Right forelimb (tissue), 1 donor: ENCODE measurements around the gene BAIAP2L2.
"Not testable (repeated sequence)": the region's sequence is repeated elsewhere in the genome, so short reads cannot be mapped to it uniquely, and the experiment has no call there.

ENCODE experiments used
- DNase-seq: peaks from one replicate; pipeline ENCODE4 v3.0.0-alpha.2; 2018

Gene BAIAP2L2, protein sequence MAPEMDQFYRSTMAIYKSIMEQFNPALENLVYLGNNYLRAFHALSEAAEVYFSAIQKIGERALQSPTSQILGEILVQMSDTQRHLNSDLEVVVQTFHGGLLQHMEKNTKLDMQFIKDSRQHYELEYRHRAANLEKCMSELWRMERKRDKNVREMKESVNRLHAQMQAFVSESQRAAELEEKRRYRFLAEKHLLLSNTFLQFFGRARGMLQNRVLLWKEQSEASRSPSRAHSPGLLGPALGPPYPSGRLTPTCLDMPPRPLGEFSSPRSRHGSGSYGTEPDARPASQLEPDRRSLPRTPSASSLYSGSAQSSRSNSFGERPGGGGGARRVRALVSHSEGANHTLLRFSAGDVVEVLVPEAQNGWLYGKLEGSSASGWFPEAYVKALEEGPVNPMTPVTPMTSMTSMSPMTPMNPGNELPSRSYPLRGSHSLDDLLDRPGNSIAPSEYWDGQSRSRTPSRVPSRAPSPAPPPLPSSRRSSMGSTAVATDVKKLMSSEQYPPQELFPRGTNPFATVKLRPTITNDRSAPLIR

DNA sequence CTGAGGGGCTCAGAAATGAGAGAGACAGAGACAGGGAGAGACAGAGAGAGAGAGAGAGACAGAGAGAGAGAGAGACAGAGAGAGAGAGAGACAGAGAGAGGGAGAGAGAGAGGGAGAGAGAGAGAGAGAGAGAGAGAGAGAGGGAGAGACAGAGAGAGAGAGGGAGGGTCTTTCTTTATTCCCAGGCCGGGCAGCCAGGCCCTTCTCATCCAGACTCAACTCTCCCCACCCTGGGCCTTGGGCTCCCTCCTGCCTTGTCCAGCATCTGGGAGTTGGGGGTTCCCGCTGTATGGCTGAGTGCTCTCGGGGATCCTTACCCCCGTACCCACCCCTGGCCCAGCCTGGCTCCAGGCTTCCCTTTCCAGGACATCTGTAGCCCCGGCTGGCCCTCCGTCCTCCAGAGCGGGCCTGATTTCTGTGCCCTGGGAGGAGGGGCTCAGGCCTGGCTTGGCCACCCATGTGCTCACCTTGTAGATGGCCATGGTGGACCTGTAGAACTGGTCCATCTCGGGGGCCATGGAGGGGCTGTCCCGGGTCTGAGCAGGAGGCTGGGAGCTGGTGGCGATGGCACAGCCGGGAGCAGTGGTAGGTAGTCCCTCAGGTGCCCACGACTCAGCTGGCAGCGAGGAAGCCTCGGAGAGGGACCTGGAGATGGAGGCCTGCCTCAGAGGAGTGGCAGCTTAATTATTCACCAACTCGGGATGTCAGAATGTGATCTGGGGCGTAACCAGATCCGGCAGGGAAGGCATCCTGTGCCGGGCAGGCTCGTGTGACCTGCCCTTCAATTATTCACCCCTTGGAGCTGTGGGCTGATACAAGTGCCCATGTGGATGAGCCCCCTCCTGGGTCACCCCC lies at the start of gene BAIAP2L2:
Gene BAIAP2L2 (minus strand): TSS at position 677 of the 855 bp plus-strand sequence. CDS start 159 bp downstream, at position 518.
- DNase-seq: peak; percentile 39

DNA sequence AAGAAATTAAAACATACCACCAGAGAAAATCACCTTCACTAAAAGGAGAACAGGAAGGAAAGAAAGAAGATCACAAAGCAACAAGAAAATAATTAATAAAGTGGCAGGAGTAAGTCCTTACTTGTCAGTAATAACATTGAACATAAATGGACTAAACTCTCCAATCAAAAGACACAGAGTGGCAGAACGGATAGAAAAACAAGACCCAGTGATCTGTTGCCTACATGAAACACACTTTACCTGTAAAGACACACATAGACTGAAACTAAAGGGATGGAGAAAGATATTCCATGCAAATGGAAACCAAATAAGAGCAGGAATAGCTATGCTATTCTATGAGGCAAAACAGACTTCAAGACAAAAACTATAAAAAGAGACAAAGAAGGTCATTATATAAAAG lies 45.2 kb upstream of the BAIAP2L2 start:
- no peak for DNase-seq

DNA sequence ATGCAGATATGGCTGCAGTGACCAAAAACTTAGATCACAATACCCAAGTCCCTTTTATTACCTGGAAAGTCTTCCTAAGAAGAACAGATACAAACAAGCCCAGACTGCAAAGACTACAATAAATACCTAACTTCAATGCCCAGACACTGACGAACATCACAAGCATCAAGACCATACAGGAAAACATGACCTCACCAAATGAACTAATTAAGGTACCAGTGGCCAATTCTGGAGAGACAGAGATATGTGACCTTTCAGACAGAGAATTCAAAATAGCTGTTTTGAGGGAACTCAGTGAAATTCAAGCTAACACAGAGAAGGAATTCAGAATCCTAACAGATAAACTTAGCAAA lies 44.1 kb upstream of the BAIAP2L2 start:
- not testable (repeated sequence) for DNase-seq

DNA sequence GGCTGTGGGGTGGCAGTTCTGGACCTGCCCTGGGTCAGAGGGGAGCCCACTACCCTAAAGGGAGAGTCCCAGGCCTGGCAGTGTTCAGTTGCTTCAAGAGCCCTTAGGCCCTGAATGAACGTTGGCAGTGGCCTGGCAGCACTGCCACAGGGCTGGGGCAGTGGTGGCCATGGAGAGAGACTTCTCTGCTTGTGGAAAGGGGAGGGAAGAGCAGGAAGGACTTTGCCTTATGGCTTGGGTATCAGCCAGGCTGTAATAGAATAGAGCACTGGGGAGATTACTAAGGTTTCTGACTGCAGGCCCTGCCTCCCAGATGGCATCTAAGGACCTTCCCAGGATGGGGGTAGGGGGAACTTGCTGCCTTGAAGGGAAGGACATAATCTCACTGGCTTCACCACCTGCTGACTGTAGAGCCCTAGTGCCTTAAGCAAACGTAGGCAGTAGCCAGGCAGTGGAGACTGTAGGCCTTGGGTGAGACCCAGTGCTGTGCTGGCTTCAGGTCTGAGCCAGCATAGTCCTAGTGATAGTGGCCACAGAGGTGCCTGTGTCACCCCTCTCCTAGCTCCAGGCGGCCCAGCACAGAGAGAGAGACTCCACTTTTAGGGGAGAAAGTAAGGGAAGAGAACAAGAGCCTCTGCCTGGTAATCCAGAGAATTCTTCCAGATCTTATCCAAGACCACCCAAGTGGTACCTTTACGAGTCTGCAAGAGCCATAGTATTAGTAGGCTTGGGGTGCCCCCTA lies 43.5 kb upstream of the BAIAP2L2 start:
- peak; percentile 46 for DNase-seq

DNA sequence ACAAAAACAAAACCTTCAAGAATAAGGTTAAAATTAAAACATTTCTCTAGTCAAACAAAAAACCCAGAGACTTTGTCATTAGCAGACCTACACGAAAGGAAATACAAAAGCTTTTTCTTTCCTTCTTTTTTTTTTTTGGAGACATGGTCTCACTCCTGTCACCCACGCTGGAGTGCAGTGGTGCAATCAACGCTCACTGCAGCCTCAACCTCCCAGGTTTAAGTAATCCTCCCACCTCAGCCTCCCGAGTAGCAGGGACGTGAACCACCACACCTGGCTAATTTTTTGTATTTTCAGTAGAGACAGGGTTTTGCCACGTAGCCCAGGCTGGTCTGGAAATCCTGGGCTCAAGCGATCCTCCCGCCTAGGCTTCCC lies 40.6 kb upstream of the BAIAP2L2 start:
- peak; percentile 7 for DNase-seq

DNA sequence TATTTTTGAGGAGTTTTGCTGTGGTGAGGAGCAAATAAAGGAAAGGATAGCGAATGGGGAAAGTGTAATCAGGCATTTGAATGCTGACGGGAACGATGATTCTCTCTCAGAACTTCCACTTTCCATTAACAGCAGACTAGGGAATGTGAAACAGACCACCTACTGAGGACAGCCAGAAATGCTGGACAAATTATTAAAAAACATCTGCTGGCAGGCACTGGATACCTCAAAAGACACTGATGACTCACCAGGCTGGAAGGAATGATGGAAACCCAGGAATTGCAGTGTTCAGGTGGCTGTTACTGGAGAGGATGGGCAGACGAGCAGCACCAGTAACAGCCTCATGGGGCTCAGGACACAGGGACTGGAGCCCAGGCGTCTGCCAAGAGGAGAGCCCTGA lies 37.8 kb upstream of the BAIAP2L2 start:
- no peak for DNase-seq

DNA sequence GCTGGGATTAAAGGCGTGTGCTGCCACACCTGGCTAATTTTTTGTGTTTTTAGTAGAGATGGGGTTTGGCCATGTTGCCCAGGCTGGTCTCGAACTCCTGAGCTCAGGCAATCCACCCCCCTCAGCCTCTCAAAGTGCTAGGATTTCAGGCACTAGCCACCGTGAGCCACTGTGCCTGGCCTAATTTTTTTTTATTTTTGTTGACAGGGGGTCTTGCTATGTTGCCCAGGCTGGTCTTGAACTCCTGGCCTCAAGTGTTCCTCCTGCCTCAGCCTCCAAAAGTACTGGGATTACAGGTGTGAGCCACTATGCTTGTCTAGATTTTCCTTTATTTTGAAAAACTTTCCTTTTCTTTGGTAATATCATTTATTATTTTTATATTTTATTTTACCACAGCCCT lies 35.7 kb upstream of the BAIAP2L2 start:
- DNase-seq: not testable (repeated sequence)

DNA sequence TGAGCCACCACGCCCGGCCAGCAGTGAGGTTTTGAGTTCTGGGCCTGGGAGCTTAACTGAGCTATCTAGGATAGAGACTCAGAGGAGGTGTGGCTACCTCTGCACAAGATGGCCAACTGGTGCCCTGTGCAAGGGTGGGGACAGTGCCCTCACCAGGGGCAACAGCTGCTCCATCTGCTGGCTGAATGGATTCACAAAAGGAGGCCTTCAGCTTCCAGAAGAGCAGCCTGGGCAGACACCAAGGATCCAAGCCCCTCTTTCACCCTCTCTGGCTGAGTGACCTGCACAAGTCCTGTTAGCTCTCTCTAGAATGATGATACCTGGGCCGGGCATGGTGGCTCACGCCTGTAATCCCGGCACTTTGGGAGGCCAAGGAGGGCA lies 33.5 kb upstream of the BAIAP2L2 start:
- peak; percentile 31 for DNase-seq

DNA sequence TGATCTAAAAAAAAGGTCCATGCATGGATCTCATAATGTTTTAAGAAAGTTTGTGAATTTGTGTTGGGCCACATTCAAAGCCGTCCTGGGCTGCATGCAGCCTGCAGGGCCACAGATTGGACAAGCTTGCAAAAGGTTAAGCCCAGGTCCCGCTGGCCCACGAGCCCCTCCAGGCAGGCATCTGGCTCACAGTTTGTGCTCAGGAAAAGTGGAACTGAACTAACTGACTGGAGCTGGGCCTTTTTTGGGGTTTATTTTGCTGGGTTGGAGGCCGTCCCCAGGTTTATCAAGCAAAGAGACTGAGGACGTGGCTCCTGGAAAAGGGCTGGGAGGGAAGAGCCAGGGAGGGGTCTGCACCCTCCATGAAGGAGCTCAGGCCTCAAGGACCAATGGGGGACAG lies 32.1 kb upstream of the BAIAP2L2 start:
- peak; percentile 7 for DNase-seq

DNA sequence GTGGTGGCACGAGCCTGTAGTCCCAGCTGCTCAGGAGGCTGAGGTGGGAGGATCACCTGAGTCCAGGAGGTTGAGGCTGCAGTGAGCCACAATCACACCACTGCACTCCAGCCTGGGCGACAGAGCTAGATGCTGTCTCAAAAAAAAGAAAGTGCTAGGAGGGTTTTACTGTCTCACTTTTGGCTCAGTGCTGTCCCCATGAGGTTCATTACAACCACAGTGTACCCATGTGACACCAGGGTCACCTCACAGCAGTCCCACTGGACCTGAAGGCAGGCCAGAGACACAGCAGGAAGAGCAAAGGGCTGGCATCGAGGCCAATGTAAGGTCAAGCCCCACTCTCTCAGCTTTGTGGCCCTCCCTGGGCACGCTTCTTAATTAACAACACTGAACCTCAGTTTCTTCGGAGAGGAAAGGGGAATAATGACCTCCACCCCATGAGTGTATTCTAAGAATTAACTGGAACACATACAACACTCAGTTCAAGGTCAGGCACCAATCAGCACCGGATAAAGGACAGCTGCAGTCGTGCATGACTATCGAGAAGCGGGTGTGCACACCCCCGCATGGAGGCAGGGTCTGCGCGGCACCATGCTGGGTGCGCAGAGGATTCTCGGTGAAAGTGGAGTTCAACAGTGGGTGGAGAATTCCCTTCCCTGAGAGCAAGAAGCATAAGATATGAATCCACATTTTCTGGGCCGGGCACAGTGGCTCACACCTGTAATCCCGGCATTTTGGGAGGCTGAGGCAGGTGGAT lies 30.9 kb upstream of the BAIAP2L2 start:
- peak; percentile 15 for DNase-seq

DNA sequence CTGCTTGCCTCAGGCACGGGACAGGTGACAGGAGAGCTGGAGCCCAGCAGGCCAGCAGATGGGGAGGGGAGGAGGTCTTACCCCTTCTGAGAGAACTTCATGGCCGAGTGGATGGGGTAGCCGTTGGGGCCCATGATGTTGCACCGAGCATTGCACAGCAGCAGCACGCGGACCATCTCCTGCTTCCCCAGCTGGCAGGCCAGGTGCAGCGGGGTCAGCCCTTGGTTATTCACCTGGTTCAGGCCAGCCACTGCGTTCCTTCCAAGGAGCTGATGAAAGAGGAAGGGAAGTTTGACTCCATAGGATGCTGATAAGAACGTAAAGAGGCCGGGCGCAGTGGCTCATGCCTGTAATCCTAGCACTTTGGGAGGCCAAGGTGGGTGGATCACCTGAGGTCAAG lies 29.4 kb upstream of the BAIAP2L2 start:
- DNase-seq: peak; percentile 29

DNA sequence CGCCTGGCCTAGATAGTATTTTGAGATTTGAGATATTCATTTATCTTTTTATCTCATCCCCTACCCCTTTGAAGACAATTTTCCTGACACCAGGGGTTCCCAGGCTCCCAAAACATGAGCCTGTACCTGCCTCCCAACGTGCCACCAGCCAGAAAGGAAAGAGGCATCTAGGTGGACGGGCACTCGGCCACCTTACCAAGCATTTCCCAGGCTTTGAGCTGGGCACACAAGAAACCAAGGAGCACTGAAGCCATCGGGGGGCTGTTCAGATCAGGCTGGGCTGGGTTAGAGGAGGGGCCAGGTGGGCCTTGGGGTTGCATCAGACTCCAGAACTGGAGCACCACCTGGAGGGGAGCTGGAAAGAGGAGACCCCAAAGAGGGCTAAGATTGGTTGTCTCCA lies 28.5 kb upstream of the BAIAP2L2 start:
- peak; percentile 18 for DNase-seq

DNA sequence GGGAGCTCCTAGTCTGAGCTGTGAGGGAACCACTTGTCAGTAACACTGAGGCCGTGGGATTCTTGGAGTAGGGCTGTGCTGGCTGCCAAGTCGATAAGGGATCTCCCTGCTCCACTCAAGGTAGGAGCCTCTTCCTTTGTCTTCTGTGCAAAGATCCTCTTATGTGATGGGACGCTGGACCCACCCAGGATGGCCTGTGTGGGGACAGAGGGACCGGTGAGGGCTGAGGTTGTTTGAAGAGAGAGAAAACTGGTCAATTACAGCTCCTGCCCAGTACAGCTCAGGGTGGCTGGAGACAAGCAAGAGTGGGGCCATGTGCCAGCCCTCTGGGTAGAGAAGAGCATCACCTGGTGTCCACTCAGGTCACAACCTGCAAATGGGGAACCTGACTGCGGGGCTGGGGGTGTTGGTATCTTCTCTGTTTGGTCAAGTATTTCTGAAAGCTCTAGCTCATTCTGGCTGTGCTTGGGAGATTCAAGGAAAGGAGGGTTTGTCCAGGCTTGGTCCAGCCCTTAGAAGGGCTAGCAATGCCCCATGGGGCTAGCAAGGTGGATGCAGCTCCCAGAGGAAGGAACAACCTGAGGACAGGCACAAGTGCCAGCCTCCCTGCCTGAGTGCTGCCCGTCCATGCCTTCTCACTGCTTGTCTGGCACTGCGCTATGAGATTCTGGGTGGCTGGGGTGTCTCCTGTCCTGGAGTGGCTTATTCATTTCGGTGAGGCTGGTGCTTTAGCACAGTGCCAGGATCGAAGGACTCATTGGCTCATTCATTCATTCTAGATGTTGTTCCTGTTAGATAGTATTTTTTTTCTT lies 27.6 kb upstream of the BAIAP2L2 start:
- peak; percentile 12 for DNase-seq

DNA sequence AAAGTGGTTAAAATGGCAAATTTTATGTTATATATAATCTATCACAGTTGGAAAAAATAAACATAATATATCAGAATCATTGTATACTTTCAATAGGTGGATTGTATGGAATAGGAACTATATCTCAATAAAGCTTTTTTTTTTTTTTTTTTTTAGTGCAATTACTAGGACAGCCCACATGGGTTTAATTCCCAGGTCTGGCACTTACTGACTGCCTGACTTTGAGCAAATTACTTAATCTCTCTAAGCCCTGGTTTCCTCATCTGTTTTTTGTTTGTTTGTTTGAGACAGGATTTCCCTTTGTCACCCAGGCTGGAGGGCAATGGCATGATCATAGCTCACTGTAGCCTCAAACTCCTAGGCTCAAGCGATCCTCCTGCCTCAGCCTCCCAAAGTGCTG lies 26.1 kb upstream of the BAIAP2L2 start:
- no peak for DNase-seq

DNA sequence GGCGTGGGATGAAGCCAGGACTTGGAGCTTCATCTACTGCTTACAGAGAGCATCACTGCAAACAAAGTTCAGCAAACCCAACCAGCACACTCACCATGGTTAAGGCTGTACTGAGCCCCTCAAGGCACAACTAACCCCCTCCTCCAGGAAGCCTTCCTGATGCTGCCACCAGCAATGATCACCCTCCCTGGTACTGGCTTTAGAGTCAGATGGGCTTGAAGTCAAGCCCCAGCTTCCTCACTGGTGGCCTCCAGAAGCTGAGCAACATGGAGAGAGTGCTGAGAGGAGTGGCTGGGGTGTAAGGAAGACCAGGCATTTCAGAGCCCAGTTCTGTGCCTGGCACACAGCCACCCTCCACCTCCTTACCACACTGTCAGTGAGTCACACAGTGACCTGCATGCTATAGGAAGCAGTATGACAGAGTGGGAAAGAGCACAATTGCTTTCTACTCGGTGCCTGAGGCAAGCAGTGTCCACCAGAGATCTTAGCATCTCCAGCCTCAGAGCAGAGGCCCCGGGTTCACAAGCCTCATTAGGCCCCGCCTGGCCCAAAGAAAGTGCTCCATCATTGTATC lies 24.7 kb upstream of the BAIAP2L2 start:
- peak; percentile 37 for DNase-seq

DNA sequence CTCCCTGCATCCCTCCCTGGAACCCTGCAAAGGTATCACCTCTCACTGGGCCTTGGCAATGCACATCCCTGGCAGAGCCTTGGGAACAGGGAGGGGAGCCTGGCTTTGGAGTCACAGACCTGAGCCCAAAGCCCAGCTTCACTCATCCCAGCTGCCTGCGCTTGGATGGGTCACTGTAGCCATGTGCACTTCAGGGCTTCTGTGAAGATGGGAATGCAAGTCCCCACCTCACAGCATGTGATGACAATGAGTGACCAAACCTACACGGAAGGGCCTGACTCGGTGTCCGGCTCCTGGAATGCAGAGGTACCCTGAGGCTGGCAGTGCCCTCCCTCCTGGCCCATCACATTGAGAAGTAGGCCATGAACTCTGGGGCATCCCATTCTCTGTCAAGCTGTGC lies 22.8 kb upstream of the BAIAP2L2 start:
- DNase-seq: peak; percentile 27

DNA sequence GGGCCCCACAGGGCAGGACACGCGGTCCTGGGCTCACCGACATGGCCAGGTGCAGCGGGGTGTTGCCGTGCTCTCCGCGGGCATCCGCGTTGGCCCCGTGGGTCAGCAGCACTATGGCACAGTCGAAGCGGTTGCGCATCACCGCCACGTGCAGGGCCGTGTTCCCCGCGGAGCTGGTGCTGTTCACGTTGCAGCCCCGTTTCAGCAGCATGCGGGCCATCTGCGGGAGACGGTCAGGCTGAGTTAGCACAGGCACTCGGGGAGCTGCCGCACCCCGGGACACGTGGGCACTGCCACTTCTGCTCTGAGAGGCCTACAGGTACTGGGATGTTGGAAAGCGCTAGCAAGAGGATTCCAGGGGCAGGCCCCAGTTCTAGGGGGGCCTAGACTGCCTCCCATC lies 22.3 kb upstream of the BAIAP2L2 start:
- peak; percentile 24 for DNase-seq

DNA sequence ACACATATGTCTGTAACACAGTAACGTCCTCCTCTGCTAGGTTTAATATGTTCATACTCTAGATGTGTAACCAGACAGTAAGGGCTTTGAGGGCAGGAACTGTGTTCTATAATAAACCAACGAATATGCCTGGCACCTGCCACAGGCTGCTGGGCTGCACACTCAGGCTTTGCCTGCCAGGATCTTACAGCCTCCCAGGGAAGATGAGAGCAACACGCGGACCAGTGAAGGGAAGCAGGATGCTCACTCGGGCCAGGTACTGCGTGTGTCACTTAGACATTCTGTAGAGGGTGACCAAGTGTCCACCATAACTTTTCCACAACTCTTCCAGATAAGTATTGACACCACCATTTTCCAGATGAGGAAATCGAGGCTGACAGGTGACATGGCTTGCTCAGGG lies 21.7 kb upstream of the BAIAP2L2 start:
- peak; percentile 12 for DNase-seq

DNA sequence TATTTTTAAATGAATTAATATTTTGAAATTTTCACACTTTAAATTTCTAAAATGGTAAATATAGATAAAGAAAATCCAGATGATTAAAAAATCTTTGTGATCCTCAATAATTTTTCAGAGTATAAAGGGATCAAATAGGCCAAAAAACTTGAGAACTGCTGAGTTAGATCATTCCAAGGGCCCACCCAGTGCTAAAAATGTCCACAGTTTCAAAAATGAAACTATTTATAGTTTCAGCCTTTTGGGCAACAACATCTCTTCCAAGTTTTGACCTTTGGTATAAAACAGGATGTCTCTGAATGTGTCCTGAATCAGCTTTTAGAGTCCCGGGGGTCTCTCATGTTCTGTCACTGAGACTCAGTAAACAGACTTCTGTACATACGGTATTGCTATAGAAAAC lies 20.9 kb upstream of the BAIAP2L2 start:
- peak; percentile 22 for DNase-seq

DNA sequence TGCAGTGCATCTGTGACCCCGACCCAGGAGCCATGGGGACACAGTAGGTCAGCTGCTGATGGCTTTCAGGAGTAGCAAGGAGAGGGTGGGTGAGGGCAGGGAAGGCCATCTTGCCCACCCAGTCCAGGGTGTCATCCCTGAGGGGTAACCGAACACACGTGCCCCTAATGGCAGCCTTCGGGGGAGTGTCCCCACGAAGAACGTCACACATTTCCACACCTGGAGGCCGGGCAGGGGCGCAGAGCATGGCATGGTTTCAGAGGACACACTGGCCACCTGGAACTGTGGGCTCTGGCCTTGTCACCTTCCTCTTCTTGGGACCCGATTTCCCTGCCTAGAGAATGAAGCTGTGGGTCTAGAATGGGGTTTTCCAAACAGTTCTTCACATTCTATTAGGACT lies 19.4 kb upstream of the BAIAP2L2 start:
- no peak for DNase-seq

DNA sequence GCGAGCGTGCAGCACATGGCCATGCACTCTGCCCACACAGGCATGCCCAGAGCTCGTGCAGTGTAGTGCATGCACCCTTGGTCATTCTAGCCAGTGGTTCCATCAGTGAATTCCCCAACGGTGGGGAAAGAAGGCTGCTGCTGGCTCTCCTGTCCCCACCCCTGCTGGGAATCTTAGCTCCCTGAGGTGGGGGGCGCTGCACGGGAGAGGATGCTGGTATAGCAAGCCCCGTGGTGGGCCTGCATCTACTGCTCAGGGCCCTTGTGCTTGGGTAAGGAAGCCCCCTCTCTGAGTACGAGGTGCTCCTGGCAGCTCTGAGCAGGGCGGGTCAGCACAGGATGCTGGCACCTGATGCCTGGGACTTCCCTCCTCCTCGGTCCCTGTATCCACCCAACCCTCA lies 18.5 kb upstream of the BAIAP2L2 start:
- no peak for DNase-seq
